ENCODE results near the gene OR6C1.

GRCh38 chr12:55296469-55296868 is 17.7 kb upstream of the OR6C1 start, which contains the start of gene OR6C6:
- TF ChIP-seq CTCF (IDR thresholded peaks at IDR 0.05) (no peak), POLR2A (IDR thresholded peaks at IDR 0.05) (no peak)
